HL-60 (cell line): ENCODE results near the gene SUN2.

Experiments
- DNase-seq, 2 experiments: peaks; one replicate each; pipeline ENCODE4 v3.0.0-alpha.2; 2010 to 2020; ENCODE audit warnings: low read depth in 1 of 2, low spot score in 1 of 2
- H3K27ac ChIP-seq: fragments of 250-450 bp; sonication (Bioruptor Pico); replicated peaks from 2 replicates; pipeline ENCODE4 v1.5.1; 2020; ENCODE audit warnings: mild to moderate bottlenecking, moderate library complexity
- H3K27me3 ChIP-seq: fragments of 250-450 bp; sonication (Bioruptor Pico); 2 replicates; pipeline ENCODE4 v1.5.1; 2021; ENCODE audit warnings: mild to moderate bottlenecking, moderate library complexity; ENCODE audit not compliant: insufficient read depth, poor library complexity, severe bottlenecking
- H3K4me3 ChIP-seq: replicated peaks from 2 replicates; pipeline ENCODE4 v1.5.1; 2011; ENCODE audit warnings: mild to moderate bottlenecking, control low read depth, low read length; ENCODE audit not compliant: insufficient read depth
- GABPA ChIP-seq: IDR thresholded peaks from 2 replicates; pipeline ENCODE4 v1.6.1; 2012; ENCODE audit warnings: low read depth
- POLR2AphosphoS5 ChIP-seq: IDR thresholded peaks from 2 replicates; pipeline ENCODE4 v1.6.1; 2012; ENCODE audit warnings: low read depth
- REST ChIP-seq: IDR thresholded peaks from 2 replicates; pipeline ENCODE4 v1.6.1; 2012; ENCODE audit warnings: low read depth; ENCODE audit not compliant: insufficient replicate concordance
- SPI1 ChIP-seq: IDR thresholded peaks from 2 replicates; pipeline ENCODE4 v1.6.1; 2012; ENCODE audit warnings: low read depth, mild to moderate bottlenecking, borderline replicate concordance
- TF ChIP-seq, protein P1 (sequence below): IDR thresholded peaks from one replicate; pipeline ENCODE4 v1.5.1; 2011; ENCODE audit warnings: low read length, control low read depth, inconsistent platforms; ENCODE audit not compliant: insufficient read depth

Gene SUN2

DNA sequence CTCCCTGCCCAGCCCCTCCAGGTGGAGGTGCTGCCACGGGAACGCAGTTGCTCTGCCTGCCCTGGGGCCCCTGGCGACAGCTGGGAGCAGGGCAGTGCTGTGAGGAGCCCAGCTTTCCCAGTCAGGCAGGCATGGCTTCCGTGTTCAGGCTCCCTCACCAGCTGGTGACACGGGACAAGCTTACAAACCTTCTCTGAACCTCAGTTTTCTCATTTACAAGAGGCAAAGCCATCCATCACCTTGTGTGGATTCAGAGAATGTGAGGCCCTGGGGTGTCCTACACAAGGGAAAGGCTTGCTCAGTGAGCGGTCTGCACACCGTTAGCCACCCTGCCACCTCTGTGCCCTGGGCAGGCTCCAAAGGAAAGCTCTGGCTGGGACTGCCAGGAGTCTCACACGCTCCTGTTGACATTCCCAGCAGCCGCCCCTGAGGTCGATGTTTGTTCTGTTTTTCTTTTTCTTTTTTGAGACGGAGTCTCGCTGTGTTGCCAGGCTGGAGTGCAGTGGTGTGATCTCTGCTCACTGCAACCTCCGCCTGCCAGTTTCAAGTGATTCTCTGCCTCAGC lies 23.5 kb downstream of the SUN2 start:
- no peak overlapping the region for H3K27ac ChIP-seq
- H3K27me3 ChIP-seq = no peaks in the 10 kb centered on the region
- no peak overlapping the region for H3K4me3 ChIP-seq
- TF ChIP-seq POLR2AphosphoS5 = no peak; the same call in 1 of the 2 replicates
- no peak for TF ChIP-seq REST
- TF ChIP-seq, protein P1, sequence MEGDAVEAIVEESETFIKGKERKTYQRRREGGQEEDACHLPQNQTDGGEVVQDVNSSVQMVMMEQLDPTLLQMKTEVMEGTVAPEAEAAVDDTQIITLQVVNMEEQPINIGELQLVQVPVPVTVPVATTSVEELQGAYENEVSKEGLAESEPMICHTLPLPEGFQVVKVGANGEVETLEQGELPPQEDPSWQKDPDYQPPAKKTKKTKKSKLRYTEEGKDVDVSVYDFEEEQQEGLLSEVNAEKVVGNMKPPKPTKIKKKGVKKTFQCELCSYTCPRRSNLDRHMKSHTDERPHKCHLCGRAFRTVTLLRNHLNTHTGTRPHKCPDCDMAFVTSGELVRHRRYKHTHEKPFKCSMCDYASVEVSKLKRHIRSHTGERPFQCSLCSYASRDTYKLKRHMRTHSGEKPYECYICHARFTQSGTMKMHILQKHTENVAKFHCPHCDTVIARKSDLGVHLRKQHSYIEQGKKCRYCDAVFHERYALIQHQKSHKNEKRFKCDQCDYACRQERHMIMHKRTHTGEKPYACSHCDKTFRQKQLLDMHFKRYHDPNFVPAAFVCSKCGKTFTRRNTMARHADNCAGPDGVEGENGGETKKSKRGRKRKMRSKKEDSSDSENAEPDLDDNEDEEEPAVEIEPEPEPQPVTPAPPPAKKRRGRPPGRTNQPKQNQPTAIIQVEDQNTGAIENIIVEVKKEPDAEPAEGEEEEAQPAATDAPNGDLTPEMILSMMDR = no peak
- TF ChIP-seq SPI1 = no peak
- TF ChIP-seq GABPA = no peak
- no peak for DNase-seq

DNA sequence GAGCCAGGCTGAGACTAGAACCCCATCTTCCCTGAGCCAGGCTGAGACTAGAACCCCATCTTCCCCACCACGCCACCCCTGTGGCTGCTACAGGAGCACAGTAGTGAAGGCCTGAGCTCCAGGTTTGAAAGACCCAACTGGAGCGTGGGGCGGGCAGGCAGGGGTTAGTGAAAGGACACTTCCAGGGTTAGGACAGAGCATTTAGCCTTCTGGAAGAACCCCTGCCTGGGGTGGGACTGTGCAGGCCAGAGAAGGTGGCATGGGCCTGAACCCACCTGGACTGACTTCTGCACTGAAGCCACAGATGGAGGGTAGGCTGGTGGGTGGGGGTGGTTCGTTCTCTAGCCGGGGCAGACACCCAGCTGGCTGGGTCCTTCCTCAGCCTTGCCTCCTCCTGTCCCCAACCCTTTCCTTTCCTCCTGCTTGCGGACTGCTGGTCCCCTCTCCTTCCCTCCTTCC lies 24.1 kb downstream of the SUN2 start:
- no peak overlapping the region for H3K4me3 ChIP-seq
- no peaks in the 10 kb centered on the region for H3K27me3 ChIP-seq
- no peak overlapping the region for H3K27ac ChIP-seq
- TF ChIP-seq, protein P1 = no peak
- TF ChIP-seq SPI1 = no peak
- no peak for TF ChIP-seq REST
- no peak for TF ChIP-seq GABPA
- TF ChIP-seq POLR2AphosphoS5 = no peak
- DNase-seq = no peak

DNA sequence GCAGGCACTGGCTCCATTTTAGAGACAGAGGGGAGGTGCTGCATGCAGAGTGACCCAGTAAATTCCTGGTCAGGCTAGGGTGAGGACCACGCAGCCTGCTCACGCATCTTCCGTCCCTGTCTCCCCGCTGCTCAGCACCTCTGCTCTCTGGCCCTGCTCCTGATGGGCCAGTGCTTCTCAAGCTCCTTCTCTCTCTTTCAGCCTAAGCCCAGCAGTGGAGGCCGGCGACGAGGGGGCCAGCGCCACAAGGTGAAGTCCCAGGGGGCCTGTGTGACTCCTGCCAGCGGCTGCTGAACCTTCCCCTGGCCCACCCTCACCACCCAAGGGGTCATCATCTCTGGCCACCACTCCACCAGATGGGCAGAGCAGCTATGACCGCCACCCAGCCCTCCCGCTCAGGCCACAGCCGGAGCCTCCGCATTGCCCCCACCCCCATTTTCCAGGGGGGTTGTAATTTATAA lies 25.4 kb downstream of the SUN2 start:
- no peak for TF ChIP-seq GABPA
- no peak for TF ChIP-seq SPI1
- TF ChIP-seq, protein P1 = no peak
- no peak for TF ChIP-seq POLR2AphosphoS5
- no peak for TF ChIP-seq REST
- no peaks in the 10 kb centered on the region for H3K27me3 ChIP-seq
- no peak overlapping the region for H3K27ac ChIP-seq
- no peak overlapping the region for H3K4me3 ChIP-seq
- DNase-seq = no peak
